K562 (cell line): Measurements from ENCODE around the gene SNAP23.

ENCODE experiments used
- CREM ChIP-seq: IDR thresholded peaks from 2 replicates; pipeline ENCODE4 v1.6.1; 2014; ENCODE audit warnings: antibody characterized with exemption, low read depth
- MAFF ChIP-seq: IDR thresholded peaks from 2 replicates; pipeline ENCODE4 v1.6.1; 2012; ENCODE audit warnings: low read length, improper control_type of control experiment
- NBN ChIP-seq: fragments of 450-650 bp; IDR thresholded peaks from 2 replicates; pipeline ENCODE4 v1.6.1; 2016; ENCODE audit warnings: low read depth, mild to moderate bottlenecking
- RCOR1 ChIP-seq, 2 experiments: IDR thresholded peaks; 2 replicates each; pipeline ENCODE4 v1.6.1; 2012; ENCODE audit warnings: low read depth in 2 of 2, low read length in 2 of 2, borderline replicate concordance in 1 of 2, improper control_type of control experiment in 1 of 2
- ZNF644 ChIP-seq: fragments of 200-800 bp; sonication (Bioruptor generic); IDR thresholded peaks from 2 replicates; pipeline ENCODE4 v1.6.1; 2016; ENCODE audit warnings: low read depth, missing genetic modification characterization, missing compliant biosample characterization
- ZNF780A ChIP-seq: fragments of 250-450 bp; sonication (Bioruptor Pico); IDR thresholded peaks from 2 replicates; pipeline ENCODE4 v1.5.0; 2021; ENCODE audit warnings: mild to moderate bottlenecking
- TF ChIP-seq, protein P1 (sequence below): sonication (generic); formaldehyde crosslinking; IDR thresholded peaks from 2 replicates; pipeline ENCODE4 v1.8.1; 2022; ENCODE audit warnings: missing genetic modification reagents
- TF ChIP-seq, protein P2 (sequence below), 3 experiments: IDR thresholded peaks in 2 of 3; conservative IDR thresholded peaks in 1 of 3; 2 replicates each; pipeline ENCODE4 v1.5.1; 2011 to 2012; ENCODE audit warnings: low read length in 3 of 3, mild to moderate bottlenecking in 3 of 3, control low read depth in 2 of 3, improper control_type of control experiment in 1 of 3, inconsistent platforms in 1 of 3, low read depth in 1 of 3, mixed read lengths in 1 of 3, moderate library complexity in 1 of 3; ENCODE audit not compliant: insufficient read depth in 2 of 3

DNA sequence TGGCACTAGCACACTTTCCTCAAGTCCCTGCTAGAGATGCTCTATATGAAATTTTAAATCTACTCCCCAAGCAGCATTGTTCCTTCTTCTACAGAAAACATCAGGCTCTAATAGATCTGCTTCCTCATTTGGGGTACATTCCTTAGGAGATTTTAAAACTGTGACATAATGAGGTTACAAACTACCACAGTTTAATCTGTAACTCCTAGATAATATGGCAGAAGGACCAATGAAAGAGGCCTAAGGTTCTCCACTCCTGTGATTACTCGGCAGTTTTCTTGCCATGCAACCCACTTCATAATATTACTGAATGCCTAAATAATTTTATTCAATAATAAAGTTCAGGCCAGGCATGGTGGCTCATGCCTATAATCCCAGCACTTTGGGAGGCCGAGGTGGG is 20.6 kb upstream of the SNAP23 start:
- TF ChIP-seq, protein P1, sequence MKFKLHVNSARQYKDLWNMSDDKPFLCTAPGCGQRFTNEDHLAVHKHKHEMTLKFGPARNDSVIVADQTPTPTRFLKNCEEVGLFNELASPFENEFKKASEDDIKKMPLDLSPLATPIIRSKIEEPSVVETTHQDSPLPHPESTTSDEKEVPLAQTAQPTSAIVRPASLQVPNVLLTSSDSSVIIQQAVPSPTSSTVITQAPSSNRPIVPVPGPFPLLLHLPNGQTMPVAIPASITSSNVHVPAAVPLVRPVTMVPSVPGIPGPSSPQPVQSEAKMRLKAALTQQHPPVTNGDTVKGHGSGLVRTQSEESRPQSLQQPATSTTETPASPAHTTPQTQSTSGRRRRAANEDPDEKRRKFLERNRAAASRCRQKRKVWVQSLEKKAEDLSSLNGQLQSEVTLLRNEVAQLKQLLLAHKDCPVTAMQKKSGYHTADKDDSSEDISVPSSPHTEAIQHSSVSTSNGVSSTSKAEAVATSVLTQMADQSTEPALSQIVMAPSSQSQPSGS = no peak
- TF ChIP-seq RCOR1 (IDR thresholded peaks at IDR 0.05; ENCODE audit: borderline replicate concordance in 1 of 2, low read depth in 2 of 2, low read length in 2 of 2) (no peak), ZNF780A (CRISPR knock-in tag) (no peak), NBN (no peak), ZNF644 (tag) (no peak), CREM (no peak), MAFF (no peak)
- TF ChIP-seq, protein P2, sequence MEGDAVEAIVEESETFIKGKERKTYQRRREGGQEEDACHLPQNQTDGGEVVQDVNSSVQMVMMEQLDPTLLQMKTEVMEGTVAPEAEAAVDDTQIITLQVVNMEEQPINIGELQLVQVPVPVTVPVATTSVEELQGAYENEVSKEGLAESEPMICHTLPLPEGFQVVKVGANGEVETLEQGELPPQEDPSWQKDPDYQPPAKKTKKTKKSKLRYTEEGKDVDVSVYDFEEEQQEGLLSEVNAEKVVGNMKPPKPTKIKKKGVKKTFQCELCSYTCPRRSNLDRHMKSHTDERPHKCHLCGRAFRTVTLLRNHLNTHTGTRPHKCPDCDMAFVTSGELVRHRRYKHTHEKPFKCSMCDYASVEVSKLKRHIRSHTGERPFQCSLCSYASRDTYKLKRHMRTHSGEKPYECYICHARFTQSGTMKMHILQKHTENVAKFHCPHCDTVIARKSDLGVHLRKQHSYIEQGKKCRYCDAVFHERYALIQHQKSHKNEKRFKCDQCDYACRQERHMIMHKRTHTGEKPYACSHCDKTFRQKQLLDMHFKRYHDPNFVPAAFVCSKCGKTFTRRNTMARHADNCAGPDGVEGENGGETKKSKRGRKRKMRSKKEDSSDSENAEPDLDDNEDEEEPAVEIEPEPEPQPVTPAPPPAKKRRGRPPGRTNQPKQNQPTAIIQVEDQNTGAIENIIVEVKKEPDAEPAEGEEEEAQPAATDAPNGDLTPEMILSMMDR (IDR thresholded peaks at IDR 0.05 in 2 of 3, conservative IDR thresholded peaks at IDR 0.05 in 1 of 3; ENCODE audit: insufficient read depth in 2 of 3, low read depth in 1 of 3, low read length in 3 of 3) = no peak
